Chondrocyte (in vitro differentiated cells): ENCODE measurements around the gene NELFB. TPM values are rescaled to one million over a fixed set of nuclear protein-coding genes. Genes with fewer than 3 reads are reported as not detected.
A peak's percentile ranks its signal among the peaks of the same experiment; 100 is the strongest.

Source experiments
- DNase-seq: peaks from one replicate; pipeline ENCODE4 v3.0.0; 2021; ENCODE audit warnings: mixed read lengths, low spot score
- H3K27ac Mint-ChIP-seq: one replicate; pipeline ENCODE4 v1.8.0; 2021; ENCODE audit warnings: mild to moderate bottlenecking, moderate library complexity, mixed read lengths; ENCODE audit not compliant: unreplicated experiment
- H3K27me3 Mint-ChIP-seq: 2 replicates; pipeline ENCODE4 v1.8.0; 2021; ENCODE audit warnings: low read depth, mixed read lengths
- H3K36me3 Mint-ChIP-seq: 2 replicates; pipeline ENCODE4 v1.8.0; 2021; ENCODE audit warnings: low read depth, mixed read lengths
- H3K4me1 Mint-ChIP-seq: 2 replicates; pipeline ENCODE4 v1.8.0; 2021; ENCODE audit warnings: low read depth, mild to moderate bottlenecking, mixed read lengths
- H3K4me3 Mint-ChIP-seq: one replicate; pipeline ENCODE4 v1.8.0; 2021; ENCODE audit warnings: mild to moderate bottlenecking, moderate library complexity, mixed read lengths; ENCODE audit not compliant: unreplicated experiment
- H3K9me3 Mint-ChIP-seq: 2 replicates; pipeline ENCODE4 v1.8.0; 2021; ENCODE audit warnings: low read depth, mixed read lengths
- CTCF ChIP-seq: fragments of 200-600 bp; sonication (generic); IDR thresholded peaks from 2 replicates; pipeline ENCODE4 v1.5.0; 2021; ENCODE audit warnings: antibody characterized with exemption, mild to moderate bottlenecking, moderate library complexity
- total RNA-seq: library from RNA; stranded (reverse); gene quantifications from 3 replicates; pipeline ENCODE4 v1.2.1, GENCODE V29; 2021

NELFB gene
- total RNA-seq, 1 donor from 2014 or later: 48.0 TPM

- Mint-ChIP-seq H3K27ac (no peak overlapping the region), H3K4me3 (no peak overlapping the region), H3K4me1 (no peaks in the 10 kb centered on the region), H3K36me3 (no peaks in the 10 kb centered on the region), H3K9me3 (no peaks in the 10 kb centered on the region), H3K27me3 (no peaks in the 10 kb centered on the region)
- DNase-seq: no peak
- no peak for TF ChIP-seq CTCF
These were observed 57.1 kb downstream of the NELFB start for GRCh38 chr9:137311986-137312851.

DNA sequence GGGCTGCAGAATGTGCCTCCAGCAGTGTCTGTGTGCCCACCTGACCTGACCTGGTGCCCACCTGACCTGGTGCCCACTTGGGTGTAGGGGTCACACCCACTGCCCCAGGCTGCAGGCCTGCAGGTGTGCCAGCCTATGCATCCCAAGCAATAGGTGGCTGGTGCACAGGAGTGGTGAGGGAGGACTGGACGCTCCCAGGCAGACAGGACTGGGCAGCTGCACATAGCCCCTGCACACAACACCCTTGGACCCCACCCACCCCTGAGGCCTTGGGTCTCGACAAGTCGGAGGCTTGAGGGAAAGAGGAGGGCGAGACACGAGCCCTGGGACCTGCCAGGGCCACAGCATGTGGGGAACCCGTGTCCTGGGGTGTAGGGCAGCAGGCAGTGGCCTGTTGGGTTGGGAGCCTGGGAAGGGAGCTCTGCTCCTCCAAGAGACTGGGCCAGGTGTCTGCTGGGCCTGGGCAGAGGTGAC lies 57.8 kb downstream of the NELFB start:
- no peak for DNase-seq
- H3K4me1 Mint-ChIP-seq: no peaks in the 10 kb centered on the region
- H3K27me3 Mint-ChIP-seq: no peaks in the 10 kb centered on the region
- no peak for TF ChIP-seq CTCF
- H3K9me3 Mint-ChIP-seq: no peaks in the 10 kb centered on the region
- H3K36me3 Mint-ChIP-seq: no peaks in the 10 kb centered on the region
- no peak overlapping the region for H3K4me3 Mint-ChIP-seq
- H3K27ac Mint-ChIP-seq: no peak overlapping the region

- no peaks in the 10 kb centered on the region for H3K27me3 Mint-ChIP-seq
- peak; percentile 84 for DNase-seq
- H3K36me3 Mint-ChIP-seq: no peaks in the 10 kb centered on the region
- H3K9me3 Mint-ChIP-seq: no peaks in the 10 kb centered on the region
- H3K4me3 Mint-ChIP-seq: no peak overlapping the region
- H3K27ac Mint-ChIP-seq: no peak overlapping the region
- no peaks in the 10 kb centered on the region for H3K4me1 Mint-ChIP-seq
- TF ChIP-seq CTCF: no peak
These were observed 58.3 kb downstream of the NELFB start for GRCh38 chr9:137313326-137313936.

DNA sequence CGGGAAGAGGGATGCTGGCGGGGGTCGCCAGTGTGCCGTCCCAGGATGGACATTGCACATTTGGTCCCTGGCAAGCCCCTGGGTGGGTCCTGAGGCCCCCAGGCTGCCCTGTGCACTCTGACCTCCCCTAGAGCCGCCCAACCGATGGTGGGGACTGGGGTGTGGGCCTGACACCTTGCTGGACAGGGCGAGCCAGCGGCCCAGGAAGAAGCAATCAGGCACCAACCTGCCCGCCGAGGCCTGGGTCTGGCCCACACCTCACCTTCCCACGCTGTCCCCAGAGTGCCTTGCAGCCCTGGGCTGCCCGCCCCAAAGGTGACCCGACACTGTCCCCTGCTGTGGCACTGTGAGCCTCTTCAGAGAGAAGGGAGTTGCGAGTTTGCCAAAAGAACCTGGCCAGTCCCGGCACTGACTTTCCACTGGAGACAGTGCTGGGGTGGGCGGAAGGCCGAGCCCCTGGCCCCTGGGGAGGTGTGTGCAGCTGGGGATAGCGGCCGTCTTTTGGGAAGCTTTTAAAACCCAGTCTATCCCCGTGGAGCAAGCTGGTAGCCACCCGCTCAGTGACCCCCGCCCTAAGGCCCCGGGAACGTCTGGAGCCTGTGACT lies 58.9 kb downstream of the NELFB start:
- no peak overlapping the region for H3K4me3 Mint-ChIP-seq
- no peak for TF ChIP-seq CTCF
- peaks cover 4% of the 10 kb centered on the region for H3K4me1 Mint-ChIP-seq
- peak overlapping the region; percentile 11 for H3K27ac Mint-ChIP-seq
- H3K36me3 Mint-ChIP-seq: no peaks in the 10 kb centered on the region
- DNase-seq: no peak
- H3K27me3 Mint-ChIP-seq: no peaks in the 10 kb centered on the region
- H3K9me3 Mint-ChIP-seq: no peaks in the 10 kb centered on the region
